ENCODE results near the gene ARID5A. TPM values are rescaled to one million over a fixed set of nuclear protein-coding genes. Genes with fewer than 3 reads are reported as not detected.

ARID5A gene
- total RNA-seq, 5 donors from 2014 or later (not counting 1 experiment from before 2014, with no cell fraction given), result 105 to 140 (median 116) TPM

DNA sequence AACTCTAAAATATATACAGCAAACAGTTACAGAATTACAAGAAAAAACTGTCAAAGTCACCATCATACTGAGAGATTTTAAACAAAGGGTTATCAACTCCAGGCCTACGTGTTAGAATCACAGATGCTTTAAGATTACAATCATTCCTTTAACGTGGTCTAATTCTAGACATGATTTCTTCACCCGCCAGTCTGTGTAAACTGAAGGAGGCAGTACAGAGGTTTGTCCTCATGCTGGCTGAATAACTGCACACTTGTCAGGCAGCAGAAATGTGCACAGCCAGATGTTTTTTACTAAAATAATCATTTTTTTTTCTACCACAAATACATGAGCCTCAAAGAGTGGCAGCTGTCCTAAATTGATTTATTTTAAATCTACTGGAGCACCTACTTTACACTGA lies 15.9 kb upstream of the ARID5A start:
- no peak overlapping the region for H3K27ac ChIP-seq (ENCODE audit: low read length)
- no peaks in the 10 kb centered on the region for H3K27me3 Mint-ChIP-seq
- ChIA-PET CTCF (no interaction called here), POLR2A (no interaction called here)
- H3K9me3 ChIP-seq, result no peaks in the 10 kb centered on the region
- H3K27me3 ChIP-seq (replicated peaks in 1 of 2; ENCODE audit: control insufficient read depth in 2 of 2, extremely low read depth in 1 of 2, insufficient read depth in 2 of 2, low read length in 1 of 2), result peaks cover 0 to 5% of the 10 kb centered on the region in 2 experiments
- WGBS (ENCODE audit: insufficient coverage), result 80% methylated on average over 1 of the region's 3 CpGs
- no peak overlapping the region for H3K4me3 ChIP-seq (ENCODE audit: control insufficient read depth in 1 of 2, extremely low read depth in 1 of 2, low read length in 1 of 2)
- no peak overlapping the region for H3K27ac Mint-ChIP-seq
- H3K4me1 ChIP-seq (ENCODE audit: control insufficient read depth in 1 of 2, extremely low read depth in 1 of 2, insufficient read depth in 2 of 2, low read length in 2 of 2), result peaks cover 0 to 27% of the 10 kb centered on the region in 2 experiments
- H3K4me1 Mint-ChIP-seq, result peaks cover 8 to 23% (median 11%) of the 10 kb centered on the region in 3 donors
- no peak overlapping the region for H3K4me3 Mint-ChIP-seq
- H3K36me3 Mint-ChIP-seq, result peaks cover 5% of the 10 kb centered on the region
- no peak for DNase-seq
- no peaks in the 10 kb centered on the region for H3K36me3 ChIP-seq (ENCODE audit: control insufficient read depth in 2 of 2, extremely low read depth in 1 of 2, insufficient read depth in 1 of 2, low read length in 1 of 2)
- peaks cover 0 to 6% (median 4%) of the 10 kb centered on the region in 3 donors for H3K9me3 Mint-ChIP-seq
- ATAC-seq (replicated peaks in 1 of 4), result no peak

DNA sequence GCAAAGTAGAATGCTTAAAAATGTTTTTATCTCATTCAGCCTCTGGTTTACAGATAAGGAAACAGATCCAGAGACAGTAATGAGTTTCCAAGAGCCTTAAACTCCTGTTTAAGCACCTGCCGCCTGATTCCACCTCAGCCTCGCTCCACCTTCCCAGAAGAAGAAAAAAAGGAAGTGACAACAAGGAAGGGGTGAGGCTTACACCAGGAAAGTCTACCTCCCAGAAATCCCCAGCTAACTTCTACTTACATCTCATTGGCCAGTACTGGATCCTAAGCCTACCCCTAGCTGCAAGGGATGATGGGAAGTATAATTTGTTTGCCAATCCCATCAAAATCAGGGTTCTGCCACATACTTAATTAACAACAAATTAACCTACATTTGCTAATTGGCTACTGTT lies 15.3 kb upstream of the ARID5A start:
- peaks cover 8 to 27% (median 12%) of the 10 kb centered on the region in 3 donors for H3K4me1 Mint-ChIP-seq

DNA sequence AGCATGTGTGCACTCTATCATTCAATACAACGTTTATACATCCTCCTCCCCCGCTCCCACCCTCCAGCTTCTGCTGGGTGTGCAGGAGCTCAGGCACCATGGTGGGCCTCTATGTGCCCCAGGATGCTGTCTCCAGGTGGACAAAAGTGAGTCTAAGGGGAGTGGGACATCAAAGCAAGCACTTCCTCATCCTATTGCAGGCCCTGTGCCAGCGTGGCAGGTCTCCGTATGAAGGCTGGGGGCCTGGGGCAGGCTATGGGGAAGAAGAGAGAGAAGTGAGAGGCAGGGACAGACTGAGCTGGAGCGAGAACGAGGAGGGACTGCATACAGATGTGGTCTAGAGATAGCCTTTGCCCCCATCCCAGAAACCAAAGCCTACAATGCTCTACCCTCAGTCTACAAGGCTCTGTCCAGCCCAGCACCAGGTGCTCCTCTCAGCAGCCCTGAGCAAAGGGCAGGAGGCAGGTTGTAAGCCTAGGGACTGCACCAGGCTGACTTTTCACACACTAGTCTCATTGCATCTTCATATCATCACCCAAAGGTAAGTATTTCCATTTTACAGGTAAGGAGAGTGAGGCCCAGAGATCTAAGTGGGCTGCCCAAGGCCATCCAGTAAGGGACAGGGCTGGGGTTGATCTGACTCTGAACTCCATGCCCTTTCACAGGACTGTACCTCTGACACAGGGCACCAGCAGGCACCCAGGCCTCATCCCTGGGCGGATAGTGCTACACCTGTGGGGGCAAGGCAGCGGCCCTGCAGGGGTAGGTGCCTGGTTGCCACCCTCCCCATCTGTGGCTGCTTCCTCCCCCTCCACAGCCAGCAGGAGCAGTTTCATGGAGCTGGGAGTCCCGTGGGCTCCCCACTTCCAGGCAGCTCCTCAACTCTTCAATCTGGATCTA lies 14.0 kb upstream of the ARID5A start:
- Histone ChIP-seq H3K27me3 (replicated peaks in 1 of 2; ENCODE audit: control insufficient read depth in 2 of 2, extremely low read depth in 1 of 2, insufficient read depth in 2 of 2, low read length in 1 of 2) (peaks cover 0 to 10% of the 10 kb centered on the region in 2 experiments), H3K36me3 (ENCODE audit: control insufficient read depth in 2 of 2, extremely low read depth in 1 of 2, insufficient read depth in 1 of 2, low read length in 1 of 2) (no peaks in the 10 kb centered on the region), H3K9me3 (no peaks in the 10 kb centered on the region), H3K4me3 (ENCODE audit: control insufficient read depth in 1 of 2, extremely low read depth in 1 of 2, low read length in 1 of 2) (no peak overlapping the region), H3K4me1 (ENCODE audit: control insufficient read depth in 1 of 2, extremely low read depth in 1 of 2, insufficient read depth in 2 of 2, low read length in 2 of 2) (peaks cover 0 to 43% of the 10 kb centered on the region in 2 experiments), H3K27ac (ENCODE audit: low read length) (no peak overlapping the region)
- ChIA-PET CTCF (interaction anchor here in 1 of 2 donors (0.6 kb wide), 1 partner anchor 255 kb away, joined by 3 read pairs; no protein-coding TSS in a partner anchor), POLR2A (no interaction called here)
- Mint-ChIP-seq H3K4me1 (peaks cover 15 to 34% (median 19%) of the 10 kb centered on the region in 3 donors), H3K36me3 (no peaks in the 10 kb centered on the region), H3K27me3 (no peaks in the 10 kb centered on the region), H3K9me3 (no peaks in the 10 kb centered on the region), H3K27ac (no peak overlapping the region), H3K4me3 (no peak overlapping the region)
- 90% methylated on average over 2 of the region's 9 CpGs for WGBS (ENCODE audit: insufficient coverage)
- DNase-seq, result no peak
- ATAC-seq (replicated peaks in 1 of 4), result no peak

More for the DNA sequence above, 15.3 kb upstream of the ARID5A start:
- Histone ChIP-seq H3K9me3 (no peaks in the 10 kb centered on the region), H3K27ac (ENCODE audit: low read length) (no peak overlapping the region), H3K27me3 (replicated peaks in 1 of 2; ENCODE audit: control insufficient read depth in 2 of 2, extremely low read depth in 1 of 2, insufficient read depth in 2 of 2, low read length in 1 of 2) (peaks cover 0 to 8% of the 10 kb centered on the region in 2 experiments), H3K4me3 (ENCODE audit: control insufficient read depth in 1 of 2, extremely low read depth in 1 of 2, low read length in 1 of 2) (no peak overlapping the region), H3K36me3 (ENCODE audit: control insufficient read depth in 2 of 2, extremely low read depth in 1 of 2, insufficient read depth in 1 of 2, low read length in 1 of 2) (no peaks in the 10 kb centered on the region), H3K4me1 (ENCODE audit: control insufficient read depth in 1 of 2, extremely low read depth in 1 of 2, insufficient read depth in 2 of 2, low read length in 2 of 2) (peaks cover 0 to 32% of the 10 kb centered on the region in 2 experiments)
- no peak overlapping the region for H3K4me3 Mint-ChIP-seq
- CTCF ChIA-PET, result no interaction called here
- WGBS (ENCODE audit: insufficient coverage), result no CpG with 5 or more reads among the region's 2 CpGs
- no peaks in the 10 kb centered on the region for H3K27me3 Mint-ChIP-seq
- H3K27ac Mint-ChIP-seq, result no peak overlapping the region
- ATAC-seq (replicated peaks in 1 of 4) (no peak), DNase-seq (no peak)
- peaks cover 0 to 6% (median 4%) of the 10 kb centered on the region in 3 donors for H3K9me3 Mint-ChIP-seq
- peaks cover 5% of the 10 kb centered on the region for H3K36me3 Mint-ChIP-seq
- POLR2A ChIA-PET, result no interaction called here

DNA sequence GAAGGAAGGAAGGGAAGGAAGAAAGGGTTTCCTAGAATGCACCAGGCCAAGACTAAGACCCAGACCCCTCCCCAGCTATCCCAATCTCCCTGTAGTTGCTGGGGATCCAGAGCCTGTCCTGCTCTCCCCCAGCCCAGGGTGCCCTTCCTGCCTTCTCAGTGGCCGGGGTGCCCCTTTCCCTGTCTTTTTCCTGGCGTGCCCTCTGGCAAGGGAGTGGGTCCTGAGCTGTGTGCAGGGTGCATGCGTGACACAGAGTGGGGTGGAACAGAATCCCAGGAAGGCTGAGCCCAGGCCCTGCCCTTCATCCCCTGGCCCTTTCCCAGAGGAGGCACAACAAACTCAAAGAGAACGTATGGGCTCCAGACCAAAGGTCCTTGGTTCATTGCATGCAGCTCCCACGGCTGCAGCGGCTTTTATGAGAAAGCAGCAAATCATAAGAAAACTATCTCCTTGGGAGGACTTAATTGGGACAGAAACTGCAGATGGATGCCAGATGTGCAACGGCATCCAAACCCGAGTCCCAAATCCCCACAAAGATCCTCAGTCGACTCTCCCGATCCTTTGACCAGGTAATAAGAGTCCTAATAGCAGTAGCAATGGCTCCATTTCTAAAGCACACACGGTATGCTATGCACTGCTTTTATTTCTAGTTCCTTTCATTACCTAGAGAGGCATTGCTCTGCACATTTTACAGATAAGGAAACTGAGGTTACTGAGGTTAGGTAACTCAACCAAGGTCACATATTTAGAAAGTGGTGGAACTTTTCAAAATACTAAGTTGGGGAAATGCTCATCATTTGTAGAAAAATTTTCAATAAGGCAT lies 12.7 kb upstream of the ARID5A start:
- POLR2A ChIA-PET, result no interaction called here
- H3K9me3 Mint-ChIP-seq, result no peaks in the 10 kb centered on the region
- ATAC-seq (replicated peaks in 1 of 4) (no peak), DNase-seq (no peak)
- H3K27ac Mint-ChIP-seq, result peak overlapping the region in 1 of 2 donors; percentile 31
- Histone ChIP-seq H3K27me3 (replicated peaks in 1 of 2; ENCODE audit: control insufficient read depth in 2 of 2, extremely low read depth in 1 of 2, insufficient read depth in 2 of 2, low read length in 1 of 2) (peaks cover 0 to 10% of the 10 kb centered on the region in 2 experiments), H3K4me1 (ENCODE audit: control insufficient read depth in 1 of 2, extremely low read depth in 1 of 2, insufficient read depth in 2 of 2, low read length in 2 of 2) (peaks cover 8 to 57% of the 10 kb centered on the region in 2 experiments), H3K27ac (ENCODE audit: low read length) (no peak overlapping the region), H3K36me3 (ENCODE audit: control insufficient read depth in 2 of 2, extremely low read depth in 1 of 2, insufficient read depth in 1 of 2, low read length in 1 of 2) (no peaks in the 10 kb centered on the region), H3K4me3 (ENCODE audit: control insufficient read depth in 1 of 2, extremely low read depth in 1 of 2, low read length in 1 of 2) (no peak overlapping the region), H3K9me3 (no peaks in the 10 kb centered on the region)
- no peaks in the 10 kb centered on the region for H3K27me3 Mint-ChIP-seq
- peaks cover 27 to 47% (median 31%) of the 10 kb centered on the region in 3 donors for H3K4me1 Mint-ChIP-seq
- H3K36me3 Mint-ChIP-seq, result no peaks in the 10 kb centered on the region
- CTCF ChIA-PET, result no interaction called here
- 42% methylated on average over 7 of the region's 11 CpGs for WGBS (ENCODE audit: insufficient coverage)
- peak overlapping the region in 2 of 3 donors; percentile 12 to 24 for H3K4me3 Mint-ChIP-seq

DNA sequence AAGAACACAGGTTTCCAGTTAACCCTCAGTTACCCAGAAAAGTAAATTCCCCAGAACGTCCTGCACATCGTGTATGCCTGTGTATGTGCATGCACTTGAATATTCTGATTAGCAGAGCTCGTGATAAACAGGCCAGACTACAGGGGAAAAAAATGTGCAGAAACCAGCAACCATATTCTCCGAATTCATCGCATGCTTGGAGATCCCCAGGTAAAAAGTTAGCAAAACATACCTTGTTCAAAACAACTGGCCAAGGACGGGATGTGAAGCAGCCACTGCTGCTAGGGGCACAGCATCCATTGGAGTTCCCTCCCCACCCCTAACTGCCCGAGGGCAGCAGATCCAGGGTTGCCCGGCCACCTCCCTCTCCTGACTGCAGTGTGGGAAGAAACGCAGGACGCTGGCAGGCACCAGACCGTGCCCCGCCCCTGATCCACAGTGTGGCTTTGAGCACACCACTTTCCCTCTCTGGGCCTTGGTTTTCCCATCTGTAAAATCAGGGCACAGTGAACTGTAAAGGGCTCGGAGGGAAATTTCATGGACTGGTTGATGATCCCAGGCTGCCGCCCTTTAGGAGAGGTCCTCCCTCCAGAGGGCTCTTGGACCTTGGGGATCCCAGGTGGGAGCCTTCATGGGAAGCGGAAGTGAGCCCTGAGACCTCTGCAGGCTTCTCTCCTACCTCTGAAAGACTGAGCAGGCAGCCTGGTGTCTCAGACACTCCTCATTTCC lies 11.9 kb upstream of the ARID5A start:
- H3K36me3 ChIP-seq (ENCODE audit: control insufficient read depth in 2 of 2, extremely low read depth in 1 of 2, insufficient read depth in 1 of 2, low read length in 1 of 2), result no peaks in the 10 kb centered on the region

DNA sequence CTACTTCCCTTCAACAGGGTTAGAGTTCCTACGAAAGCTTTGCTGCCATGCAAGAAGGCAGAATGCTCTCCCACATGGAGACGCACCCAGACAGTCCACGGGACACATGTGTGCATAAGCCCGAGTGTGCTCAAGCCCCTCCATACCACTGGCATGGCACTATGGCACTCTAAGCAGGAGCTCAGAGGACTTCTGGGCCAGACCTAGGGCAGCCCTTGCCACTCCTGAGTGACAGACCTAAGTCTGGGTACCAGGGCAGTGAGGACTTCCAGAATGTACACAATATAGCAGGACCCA lies 11.4 kb upstream of the ARID5A start:
- Histone ChIP-seq H3K36me3 (ENCODE audit: control insufficient read depth in 2 of 2, extremely low read depth in 1 of 2, insufficient read depth in 1 of 2, low read length in 1 of 2) (no peaks in the 10 kb centered on the region), H3K27ac (ENCODE audit: low read length) (no peak overlapping the region), H3K27me3 (replicated peaks in 1 of 2; ENCODE audit: control insufficient read depth in 2 of 2, extremely low read depth in 1 of 2, insufficient read depth in 2 of 2, low read length in 1 of 2) (peaks cover 0 to 10% of the 10 kb centered on the region in 2 experiments), H3K4me3 (ENCODE audit: control insufficient read depth in 1 of 2, extremely low read depth in 1 of 2, low read length in 1 of 2) (no peak overlapping the region), H3K4me1 (ENCODE audit: control insufficient read depth in 1 of 2, extremely low read depth in 1 of 2, insufficient read depth in 2 of 2, low read length in 2 of 2) (peaks cover 8 to 61% of the 10 kb centered on the region in 2 experiments), H3K9me3 (no peaks in the 10 kb centered on the region)
- Mint-ChIP-seq H3K27ac (no peak overlapping the region), H3K36me3 (no peaks in the 10 kb centered on the region), H3K27me3 (no peaks in the 10 kb centered on the region), H3K4me3 (no peak overlapping the region), H3K9me3 (no peaks in the 10 kb centered on the region), H3K4me1 (peaks cover 40 to 58% (median 43%) of the 10 kb centered on the region in 3 donors)
- ATAC-seq (replicated peaks in 1 of 4) (no peak), DNase-seq (no peak)
- ChIA-PET CTCF (no interaction called here), POLR2A (interaction anchor here in 1 of 2 donors (0.6 kb wide), 1 partner anchor 32 kb away, joined by 3 read pairs; no protein-coding TSS in a partner anchor)
- WGBS (ENCODE audit: insufficient coverage), result 100% methylated on average over 4 of the region's 4 CpGs

More for the DNA sequence above, 11.9 kb upstream of the ARID5A start:
- H3K27ac Mint-ChIP-seq, result no peak overlapping the region
- peaks cover 8 to 61% of the 10 kb centered on the region in 2 experiments for H3K4me1 ChIP-seq (ENCODE audit: control insufficient read depth in 1 of 2, extremely low read depth in 1 of 2, insufficient read depth in 2 of 2, low read length in 2 of 2)
- no peak overlapping the region for H3K27ac ChIP-seq (ENCODE audit: low read length)
- DNase-seq (no peak), ATAC-seq (replicated peaks in 1 of 4) (no peak)
- ChIA-PET CTCF (no interaction called here), POLR2A (no interaction called here)
- H3K4me3 ChIP-seq (ENCODE audit: control insufficient read depth in 1 of 2, extremely low read depth in 1 of 2, low read length in 1 of 2), result no peak overlapping the region
- 54% methylated on average over 12 of the region's 15 CpGs for WGBS (ENCODE audit: insufficient coverage)
- peaks cover 34 to 53% (median 38%) of the 10 kb centered on the region in 3 donors for H3K4me1 Mint-ChIP-seq
- no peaks in the 10 kb centered on the region for H3K9me3 ChIP-seq
- no peaks in the 10 kb centered on the region for H3K27me3 Mint-ChIP-seq
- peak overlapping the region in 2 of 3 donors; percentile 12 to 24 for H3K4me3 Mint-ChIP-seq
- peaks cover 0 to 10% of the 10 kb centered on the region in 2 experiments for H3K27me3 ChIP-seq (replicated peaks in 1 of 2; ENCODE audit: control insufficient read depth in 2 of 2, extremely low read depth in 1 of 2, insufficient read depth in 2 of 2, low read length in 1 of 2)
- no peaks in the 10 kb centered on the region for H3K36me3 Mint-ChIP-seq
- H3K9me3 Mint-ChIP-seq, result no peaks in the 10 kb centered on the region

Measured in T-cell (primary cell).